ENCODE results near the gene MVB12B.

MVB12B gene

GRCh38 chr9:126329476-126330275, 3.0 kb downstream of the MVB12B start:
- no peak overlapping the region for H3K4me3 ChIP-seq (ENCODE audit: low read depth, low read length)
- DNase-seq: no peak
- in situ Hi-C loops (cut with HindIII; ENCODE audit: low pct_ligation_motif_present, low sequenced_read_pairs): no loop called here
- H3K36me3 ChIP-seq (replicated peaks): no peaks in the 10 kb centered on the region
- TF ChIP-seq CTCF (IDR thresholded peaks at IDR 0.05; ENCODE audit: low read depth, low read length, missing control alignments): no peak
- H3K27ac ChIP-seq: no peak overlapping the region
- no peaks in the 10 kb centered on the region for H3K27me3 ChIP-seq (replicated peaks)

GRCh38 chr9:126330536-126330935, 3.9 kb downstream of the MVB12B start:
- Histone ChIP-seq H3K36me3 (replicated peaks) (no peaks in the 10 kb centered on the region), H3K4me3 (ENCODE audit: low read depth, low read length) (no peak overlapping the region), H3K27ac (no peak overlapping the region), H3K27me3 (replicated peaks) (no peaks in the 10 kb centered on the region)
- no peak for TF ChIP-seq CTCF (IDR thresholded peaks at IDR 0.05; ENCODE audit: low read depth, low read length, missing control alignments)
- in situ Hi-C loops (cut with HindIII; ENCODE audit: low pct_ligation_motif_present, low sequenced_read_pairs): no loop called here
- DNase-seq: no peak

GRCh38 chr9:126331964-126332748, 5.5 kb downstream of the MVB12B start:
- no peak for TF ChIP-seq CTCF (IDR thresholded peaks at IDR 0.05; ENCODE audit: low read depth, low read length, missing control alignments)
- Histone ChIP-seq H3K36me3 (replicated peaks) (no peaks in the 10 kb centered on the region), H3K27ac (no peak overlapping the region), H3K4me3 (ENCODE audit: low read depth, low read length) (no peak overlapping the region), H3K27me3 (replicated peaks) (no peaks in the 10 kb centered on the region)
- in situ Hi-C loops (cut with HindIII; ENCODE audit: low pct_ligation_motif_present, low sequenced_read_pairs): no loop called here
- no peak for DNase-seq

GRCh38 chr9:126334721-126335621, 8.3 kb downstream of the MVB12B start:
- DNase-seq: no peak
- H3K27ac ChIP-seq: no peak overlapping the region
- H3K27me3 ChIP-seq (replicated peaks): no peaks in the 10 kb centered on the region
- TF ChIP-seq CTCF (IDR thresholded peaks at IDR 0.05; ENCODE audit: low read depth, low read length, missing control alignments): no peak
- H3K4me3 ChIP-seq (ENCODE audit: low read depth, low read length): no peak overlapping the region
- in situ Hi-C loops (cut with HindIII; ENCODE audit: low pct_ligation_motif_present, low sequenced_read_pairs): no loop called here
- H3K36me3 ChIP-seq (replicated peaks): no peaks in the 10 kb centered on the region

GRCh38 chr9:126335837-126336735, 9.5 kb downstream of the MVB12B start:
- H3K27me3 ChIP-seq (replicated peaks): no peaks in the 10 kb centered on the region
- no peaks in the 10 kb centered on the region for H3K36me3 ChIP-seq (replicated peaks)
- no peak for DNase-seq
- H3K27ac ChIP-seq: no peak overlapping the region
- TF ChIP-seq CTCF (IDR thresholded peaks at IDR 0.05; ENCODE audit: low read depth, low read length, missing control alignments): no peak
- H3K4me3 ChIP-seq (ENCODE audit: low read depth, low read length): no peak overlapping the region
- in situ Hi-C loops (cut with HindIII; ENCODE audit: low pct_ligation_motif_present, low sequenced_read_pairs): no loop called here
